ENCODE data around the gene LCOR.
"Not testable (repeated sequence)": the region's sequence is repeated elsewhere in the genome, so short reads cannot be mapped to it uniquely, and the experiment has no call there.

LCOR gene

DNA sequence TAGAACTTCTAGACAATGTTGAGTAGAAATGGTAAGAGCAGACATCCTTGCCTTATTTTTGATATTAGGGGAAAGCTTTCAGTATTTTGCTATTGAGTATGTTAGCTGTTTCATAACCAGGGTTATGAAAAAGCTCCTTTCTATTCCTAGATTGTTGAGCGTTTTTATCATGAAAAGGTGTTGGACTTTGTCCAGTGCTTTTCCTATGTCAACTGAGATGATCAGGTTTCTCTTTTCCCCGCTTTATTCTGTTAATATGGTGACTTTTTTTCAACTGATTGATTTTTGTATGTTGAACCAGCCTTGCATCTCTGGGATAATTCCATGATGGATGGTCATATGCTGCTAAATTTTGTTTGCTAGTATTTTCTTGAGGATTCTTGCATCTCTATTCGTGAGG lies 58.5 kb downstream of the LCOR start:
- no peak for DNase-seq

DNA sequence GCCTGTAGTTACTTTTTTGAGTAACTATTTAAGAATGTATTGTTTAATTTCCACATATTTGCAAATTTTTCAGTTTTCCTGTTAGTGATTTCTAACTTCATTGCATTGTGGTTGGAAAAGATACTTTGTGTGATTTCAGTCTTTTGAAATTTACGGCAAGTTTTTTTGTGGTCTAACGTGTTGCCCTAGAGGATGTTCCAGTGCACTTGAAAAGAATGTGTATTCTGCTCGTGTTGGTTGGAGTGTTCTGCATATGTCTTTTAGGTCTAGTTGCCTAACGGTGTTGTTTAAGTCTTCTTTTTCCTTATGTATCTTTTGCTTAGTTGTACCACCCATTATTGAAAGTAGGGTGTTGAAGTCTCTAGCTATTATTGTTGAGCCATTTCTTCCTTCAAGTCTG lies 59.7 kb downstream of the LCOR start:
- no peak for DNase-seq

DNA sequence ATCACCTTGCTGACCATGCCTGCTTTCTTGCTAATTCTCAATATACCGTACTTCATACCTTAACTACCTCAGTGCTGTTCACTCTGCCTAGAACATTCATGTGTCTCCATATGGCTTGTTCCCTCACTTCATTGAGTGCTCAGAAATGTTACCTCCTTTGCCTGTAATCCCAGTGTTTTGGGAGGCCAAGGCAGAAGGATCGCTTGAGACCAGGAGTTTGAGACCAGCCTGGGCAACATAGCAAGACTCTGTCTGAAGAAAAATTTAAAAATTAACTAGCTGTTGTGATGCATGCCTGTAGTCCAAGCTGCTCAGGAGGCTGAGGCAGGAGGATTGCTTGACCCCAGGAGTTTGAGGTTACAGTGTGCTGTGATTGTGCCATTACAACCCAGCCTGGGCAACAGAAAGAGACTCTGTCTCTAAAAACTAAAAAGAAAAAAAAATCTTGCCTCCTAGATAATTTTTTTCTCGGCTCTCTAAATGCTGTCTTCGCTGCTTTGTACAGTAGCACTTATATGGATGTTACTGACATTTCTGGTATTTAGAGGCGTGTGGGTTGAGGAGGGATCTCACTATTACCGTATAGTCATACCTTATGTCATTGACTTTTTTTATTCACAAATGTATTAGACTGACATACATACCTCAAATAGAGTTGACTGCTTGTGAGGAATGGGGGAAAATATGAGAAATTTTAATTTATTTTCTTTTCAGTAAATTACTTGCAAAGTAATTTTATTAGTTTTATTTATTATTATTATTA lies 63.7 kb downstream of the LCOR start:
- no peak for DNase-seq

DNA sequence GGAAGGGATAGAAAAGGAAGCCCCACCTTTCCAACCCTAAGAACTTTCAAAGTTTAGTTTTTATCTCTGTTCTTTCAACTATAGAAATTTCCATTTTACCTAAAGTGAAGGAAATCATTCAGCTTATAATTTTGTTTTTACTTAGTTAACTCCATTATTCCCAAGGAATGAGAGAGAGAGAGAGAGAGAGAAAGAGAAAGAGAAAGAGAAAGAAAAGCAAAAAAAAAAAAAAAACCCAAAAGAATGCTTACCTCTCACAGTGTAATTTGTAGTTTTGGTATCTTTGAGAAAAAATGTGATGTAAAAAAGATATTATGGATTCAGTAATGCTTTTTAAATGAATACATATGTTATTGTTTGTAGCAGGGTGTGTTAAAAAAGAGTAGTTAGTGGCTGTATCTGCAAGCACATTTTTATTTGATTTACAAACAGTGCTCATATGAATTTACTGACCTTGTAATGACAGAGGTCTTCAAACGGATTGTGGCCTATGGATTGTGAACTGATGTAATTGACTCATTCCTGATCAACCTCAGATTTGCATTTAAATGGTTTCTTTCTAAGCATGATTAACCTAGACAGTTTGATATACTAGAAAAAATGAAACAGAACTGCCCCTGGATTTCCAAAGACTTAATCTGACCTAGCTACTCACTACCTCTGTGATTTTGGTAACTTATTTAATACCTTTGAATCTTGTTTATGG lies 64.9 kb downstream of the LCOR start:
- DNase-seq, result no peak

DNA sequence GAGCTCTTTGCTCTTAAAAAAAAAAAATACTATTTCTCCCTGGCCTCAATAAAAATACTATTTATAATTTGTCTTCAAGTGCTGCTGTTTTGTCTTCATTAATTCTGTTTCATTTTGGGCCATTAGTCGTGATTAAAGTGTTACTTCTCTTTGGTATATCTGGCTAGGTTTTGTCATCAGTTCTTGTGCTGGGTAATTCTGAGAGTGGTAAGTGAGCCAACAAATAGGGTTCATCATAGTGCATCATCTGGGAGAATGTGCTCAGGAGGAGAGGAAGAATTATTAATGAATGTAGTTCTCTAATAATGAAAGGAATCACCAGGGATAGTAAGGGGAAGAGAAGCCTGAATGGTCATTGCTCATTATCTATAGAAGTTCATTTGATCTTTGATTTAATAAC lies 70.0 kb downstream of the LCOR start:
- DNase-seq, result no peak

DNA sequence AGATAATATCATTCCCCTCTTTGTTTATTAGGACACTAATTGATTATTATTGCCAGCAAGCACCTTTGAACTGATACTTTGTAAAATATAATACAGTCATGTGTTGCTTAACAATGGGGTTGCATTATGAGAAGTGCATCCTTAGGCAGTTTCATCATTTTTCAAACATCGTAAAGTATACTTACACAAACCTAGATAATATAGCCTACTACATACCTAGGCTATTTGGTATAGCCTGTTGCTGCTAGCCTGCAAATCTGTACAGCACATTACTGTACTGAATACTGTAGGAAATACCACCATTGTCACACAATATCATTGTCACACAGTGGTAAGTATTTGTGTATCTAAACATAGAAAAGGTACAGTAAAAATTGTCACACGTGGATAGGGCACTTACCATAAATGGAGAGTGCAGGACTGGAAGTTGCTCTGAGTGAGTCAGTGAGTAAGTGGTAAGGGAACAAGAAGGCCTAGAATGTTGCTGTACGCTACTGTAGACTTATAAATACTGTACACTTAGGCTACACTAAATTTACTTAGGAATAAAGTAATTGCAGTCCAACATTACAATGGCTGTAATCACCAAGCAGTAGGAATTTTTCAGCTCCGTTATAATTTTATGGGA lies 70.7 kb downstream of the LCOR start:
- DNase-seq, result no peak

DNA sequence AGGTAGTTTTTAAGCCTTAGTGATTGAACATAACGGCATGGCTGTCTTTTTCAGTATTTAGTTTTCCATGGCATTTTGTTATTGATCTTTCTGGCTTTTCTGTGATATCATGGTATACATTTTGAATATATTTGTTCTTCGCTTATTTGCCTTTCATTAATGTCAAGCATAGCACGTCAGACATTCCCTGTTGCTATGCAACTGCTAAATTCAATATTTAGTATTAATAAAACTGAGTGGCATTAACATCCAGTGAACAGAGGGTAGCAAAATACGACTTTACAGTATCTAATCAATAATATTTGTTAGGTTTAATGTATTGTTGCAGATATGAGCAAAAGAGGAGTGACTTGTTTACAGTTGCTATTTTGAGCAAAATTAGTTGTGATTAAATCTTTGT lies 72.5 kb downstream of the LCOR start:
- DNase-seq, result no peak

DNA sequence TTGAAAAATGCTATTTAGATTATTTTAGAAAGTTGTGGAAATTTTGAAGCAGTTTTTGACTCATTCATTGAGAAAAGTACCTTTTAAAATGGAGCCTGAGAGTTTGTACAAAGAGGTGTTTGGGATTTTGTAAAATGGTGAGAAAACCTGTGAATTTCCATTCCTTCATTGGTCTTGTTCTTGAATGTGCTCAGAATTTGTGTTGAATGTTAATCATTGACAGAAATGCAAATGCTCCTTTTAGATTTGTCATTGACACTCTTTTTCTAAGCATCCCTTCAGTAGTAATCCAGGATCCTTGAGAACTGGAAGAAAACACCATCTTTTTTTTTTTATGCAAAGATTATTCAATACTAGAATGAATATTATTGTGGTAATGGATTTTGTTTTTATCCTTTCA lies 74.8 kb downstream of the LCOR start:
- DNase-seq, result no peak

DNA sequence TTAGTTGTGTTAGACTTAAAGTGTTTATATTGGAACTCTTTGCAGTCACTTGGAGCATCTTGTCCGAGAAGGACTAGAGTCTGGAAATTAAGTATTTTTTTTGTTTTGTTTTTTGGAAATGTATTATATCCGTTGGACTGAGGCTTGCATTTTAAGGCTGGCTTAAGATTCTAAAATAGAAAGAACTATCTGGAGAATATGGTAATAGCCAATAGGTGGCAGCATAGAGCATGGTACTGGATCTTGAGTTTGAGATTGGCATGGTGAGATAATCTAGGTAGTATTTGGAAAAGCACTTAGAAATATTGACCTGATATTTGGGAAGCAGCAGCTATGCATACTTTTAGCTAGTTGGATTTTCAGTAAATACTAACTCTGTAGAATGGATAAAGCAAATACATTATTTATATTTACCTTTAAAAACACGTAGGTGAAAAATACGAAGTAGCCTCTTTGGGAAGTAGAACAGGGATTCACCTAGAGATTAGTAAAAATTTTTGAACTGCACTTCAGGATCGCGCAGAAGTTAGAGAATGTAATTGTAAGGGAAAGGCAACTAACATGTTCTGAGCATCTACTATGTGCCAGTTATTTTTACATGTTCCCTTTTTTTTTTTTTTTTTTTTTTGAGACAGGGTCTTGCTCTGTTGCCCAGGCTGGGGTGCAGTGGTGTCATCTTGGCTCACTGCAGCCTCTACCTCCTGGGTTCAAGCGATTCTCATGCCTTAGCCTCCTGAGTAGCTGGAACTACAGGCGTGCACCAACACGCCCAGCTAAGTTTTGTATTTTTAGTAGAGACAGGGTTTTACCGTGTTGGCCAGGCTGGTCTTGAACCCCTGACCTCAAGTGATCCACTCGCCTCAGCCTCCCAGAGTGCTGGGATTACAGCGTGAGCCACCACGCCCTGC lies 78.6 kb downstream of the LCOR start:
- DNase-seq, result peak; percentile 10

DNA sequence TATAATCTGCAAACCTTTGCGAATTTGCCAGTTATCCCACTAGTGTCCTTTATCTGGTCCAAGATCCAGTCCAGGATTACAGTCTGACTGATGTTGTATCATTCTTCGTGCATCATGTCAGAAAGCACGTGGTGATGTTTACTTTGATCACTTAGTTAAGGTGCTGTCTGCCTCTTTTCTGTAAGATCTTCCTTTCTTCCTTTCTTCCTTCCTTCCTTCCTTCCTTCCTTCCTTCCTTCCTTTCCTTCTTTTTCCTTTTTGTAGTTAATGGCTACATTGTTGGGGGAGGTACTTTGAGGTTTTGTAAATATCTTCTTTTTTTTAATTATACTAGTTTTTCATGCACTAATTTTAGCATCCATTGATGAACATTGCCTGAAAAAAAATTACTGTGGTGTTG lies 80.3 kb downstream of the LCOR start:
- no peak for DNase-seq

DNA sequence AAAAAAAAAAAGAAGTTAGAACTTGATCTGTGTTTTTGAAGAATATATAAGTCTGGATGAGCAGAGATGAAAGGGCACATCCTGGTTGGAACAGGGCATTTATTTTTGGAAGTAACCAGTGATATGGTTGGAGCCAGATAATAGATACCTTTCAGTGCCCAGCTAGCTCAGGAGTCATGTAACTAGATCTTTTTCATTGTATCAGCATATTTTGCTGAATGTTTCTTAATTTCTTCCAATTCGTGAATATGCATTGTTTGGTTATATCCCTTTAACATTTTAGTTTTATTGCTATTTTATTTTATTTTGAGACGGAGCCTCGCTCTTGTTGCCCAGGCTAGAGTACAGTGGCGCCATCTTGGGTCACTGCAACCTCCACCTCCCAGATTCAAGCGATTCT lies 81.8 kb downstream of the LCOR start:
- no peak for DNase-seq

DNA sequence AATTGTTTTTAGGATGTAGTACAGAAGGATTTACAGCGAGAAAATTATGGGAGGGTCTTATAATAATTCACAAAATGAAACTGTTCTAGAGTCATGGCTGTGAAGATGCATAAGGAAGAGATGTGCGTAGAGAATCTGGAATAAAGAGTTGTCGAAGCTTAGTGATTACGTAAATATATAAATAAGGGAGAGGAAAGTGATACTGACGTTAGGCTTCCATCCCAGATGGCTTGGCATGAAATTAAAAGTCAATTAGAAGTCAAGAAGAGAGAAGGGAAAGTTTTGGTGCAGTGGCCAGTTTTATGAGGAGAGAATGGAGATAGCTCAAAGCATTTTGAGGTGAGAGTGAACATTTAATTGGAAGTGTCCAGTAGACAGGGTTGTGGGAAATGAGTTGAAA lies 85.5 kb downstream of the LCOR start:
- DNase-seq, result no peak

DNA sequence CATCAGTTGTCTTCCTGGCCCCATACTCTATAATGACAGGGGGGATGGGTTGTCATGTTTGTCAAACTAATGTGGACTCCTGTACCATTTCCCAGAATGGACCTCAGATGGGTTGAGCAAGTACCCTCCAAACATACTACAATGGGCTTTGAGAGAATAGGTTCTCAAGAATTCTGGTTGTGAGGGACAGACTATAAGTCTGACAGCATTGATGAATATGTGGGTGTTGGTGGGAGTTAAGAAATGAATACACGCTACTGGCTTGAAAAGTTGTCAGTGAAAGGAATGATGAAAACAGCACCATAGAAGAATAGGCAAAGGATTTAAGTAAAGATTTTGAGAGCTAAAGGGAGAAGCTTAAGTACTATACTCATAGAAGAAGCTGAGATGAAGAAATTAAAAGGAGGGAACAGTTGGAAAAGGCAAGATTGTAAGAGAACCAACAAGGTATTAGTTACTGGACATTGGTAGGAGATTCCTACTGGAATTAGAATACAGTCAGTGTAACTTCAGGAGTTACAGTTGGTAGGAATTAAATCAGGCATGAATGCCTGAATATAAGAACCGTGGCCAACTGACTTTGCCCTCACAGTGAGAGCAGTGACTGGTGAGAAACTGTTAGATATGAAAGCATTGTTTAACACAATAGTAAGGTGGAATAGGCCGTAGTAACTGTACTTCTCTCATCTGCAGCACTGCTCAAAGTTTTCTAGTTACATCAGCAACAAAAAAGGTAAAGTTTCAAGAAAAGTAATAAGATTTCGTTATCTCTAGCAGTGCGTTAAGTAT lies 86.3 kb downstream of the LCOR start:
- DNase-seq, result no peak

DNA sequence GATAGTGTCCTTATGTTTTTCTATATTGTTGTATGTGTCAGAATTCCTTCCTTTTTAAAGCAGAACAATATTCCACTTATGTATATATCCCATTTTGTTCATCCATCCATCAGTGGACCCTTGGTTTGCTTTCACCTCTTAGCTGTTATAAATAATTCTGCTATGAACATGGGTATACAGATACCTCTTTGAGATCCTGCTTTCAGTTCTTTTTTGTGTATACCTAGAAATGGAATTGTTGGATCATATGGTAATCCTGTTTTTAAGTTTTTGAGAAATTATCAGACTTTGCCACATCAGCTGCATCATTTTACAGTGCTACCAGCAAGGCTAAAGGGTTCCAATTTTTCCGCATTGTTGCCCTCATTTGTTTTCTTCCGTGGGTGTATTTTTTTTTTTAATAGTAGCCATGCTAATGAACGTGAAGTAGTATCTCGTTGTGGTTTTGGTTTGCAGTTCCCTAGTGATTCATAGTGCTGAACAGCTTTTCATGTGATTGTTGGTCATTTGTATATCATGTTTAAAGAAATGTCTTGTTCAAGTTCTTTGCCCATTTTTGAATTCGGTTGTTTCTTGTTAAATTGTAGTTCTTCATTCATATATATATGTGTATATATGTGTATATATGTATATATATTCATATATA lies 87.8 kb downstream of the LCOR start:
- DNase-seq, result no peak

DNA sequence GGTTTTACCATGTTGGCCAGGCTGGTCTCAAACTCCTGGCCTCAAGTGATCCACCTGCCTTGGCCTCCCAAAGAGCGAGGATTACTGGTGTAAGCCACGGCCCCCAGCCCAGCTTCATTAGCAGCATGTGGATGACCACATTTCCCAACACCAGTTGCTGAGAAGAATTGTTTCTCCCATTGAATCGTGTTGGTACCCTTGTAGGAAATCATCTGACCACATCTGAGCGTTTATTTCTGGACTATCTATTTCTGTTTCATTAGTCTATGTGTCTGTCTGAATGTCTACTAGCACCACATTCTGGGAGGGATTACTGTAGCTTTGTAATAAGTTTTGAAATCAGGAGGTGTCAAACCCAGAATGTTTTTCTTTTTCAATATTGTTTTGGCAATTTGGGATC lies 89.6 kb downstream of the LCOR start:
- DNase-seq, result no peak

DNA sequence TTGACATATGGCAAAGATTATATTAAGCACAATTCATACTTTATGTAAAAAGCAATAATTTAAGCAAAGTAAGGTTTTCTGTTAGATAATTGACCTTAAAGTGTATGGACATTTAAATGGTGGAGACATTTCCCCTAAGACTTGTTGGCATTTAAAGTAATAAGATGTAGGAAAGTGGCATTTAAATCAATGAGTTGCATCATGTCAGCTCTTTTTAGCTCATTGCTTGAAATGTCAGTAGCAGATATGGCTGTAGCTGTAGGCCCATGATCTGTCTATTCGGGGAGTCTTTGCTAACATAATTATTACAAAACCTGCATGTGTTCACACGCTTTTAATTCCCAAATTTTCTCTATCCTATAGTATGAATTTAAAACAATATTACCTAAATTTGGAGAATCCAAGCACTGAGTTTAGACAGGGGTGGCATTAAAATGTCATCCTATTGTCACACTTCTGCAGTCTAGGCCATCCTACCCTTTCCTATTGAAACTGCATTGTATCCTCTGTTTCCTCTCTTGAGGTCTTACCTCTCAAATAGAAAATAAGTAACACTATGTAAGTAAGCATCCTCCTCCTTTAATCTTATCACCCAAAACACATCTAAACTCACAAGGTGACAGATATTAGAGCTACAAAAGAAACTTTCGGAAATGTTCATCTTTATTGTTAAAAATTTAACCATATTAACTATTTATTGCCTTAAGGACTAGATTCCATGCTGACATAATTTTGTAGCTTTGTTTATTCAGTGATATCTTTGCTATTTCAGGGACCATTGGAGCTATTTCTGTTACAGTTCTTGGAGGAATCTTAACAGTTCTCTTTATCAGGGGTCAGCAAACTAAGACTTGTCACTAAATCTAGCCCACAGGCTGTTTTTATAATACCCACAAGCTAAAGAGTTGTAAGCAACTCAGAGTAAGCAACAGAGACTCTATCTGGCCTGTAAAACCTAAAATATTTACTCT lies 91.2 kb downstream of the LCOR start:
- no peak for DNase-seq

DNA sequence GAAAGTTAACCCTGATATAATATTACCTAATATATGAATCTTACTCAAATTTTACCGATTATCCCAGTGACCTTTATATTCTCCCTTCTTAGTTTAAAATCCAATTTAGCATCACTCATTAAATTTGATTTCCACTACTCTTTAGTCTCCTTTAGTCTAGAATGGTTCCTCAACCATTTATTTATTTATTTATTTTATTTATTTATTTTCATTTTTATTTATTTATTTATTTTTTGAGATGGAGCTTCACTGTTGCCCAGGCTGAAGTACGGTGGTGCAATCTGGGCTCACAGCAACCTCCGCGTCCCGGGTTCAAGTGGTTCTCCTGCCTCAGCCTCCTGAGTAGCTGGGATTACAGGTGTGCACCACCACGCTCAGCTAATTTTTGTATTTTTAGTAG lies 92.8 kb downstream of the LCOR start:
- DNase-seq, result no peak

DNA sequence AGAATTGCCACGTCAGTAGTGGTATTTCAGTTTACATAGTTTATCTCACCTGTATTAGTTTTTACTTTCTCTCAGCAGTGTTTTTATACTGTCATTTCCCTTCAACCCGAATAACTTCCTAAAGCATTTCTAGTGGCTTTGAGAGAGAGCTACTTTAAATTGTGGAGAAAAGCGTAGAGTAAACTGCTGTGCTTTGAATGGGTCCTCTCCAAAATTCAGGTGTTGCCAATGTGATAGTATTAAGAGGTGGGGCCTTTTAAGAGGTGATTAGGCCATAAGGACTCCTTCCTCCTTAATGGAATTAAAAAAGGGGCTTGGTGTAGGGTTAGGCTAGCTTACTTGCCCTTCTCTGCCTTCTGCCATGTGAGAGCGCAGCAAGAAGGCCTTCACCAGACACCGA lies 98.4 kb downstream of the LCOR start:
- no peak for DNase-seq

DNA sequence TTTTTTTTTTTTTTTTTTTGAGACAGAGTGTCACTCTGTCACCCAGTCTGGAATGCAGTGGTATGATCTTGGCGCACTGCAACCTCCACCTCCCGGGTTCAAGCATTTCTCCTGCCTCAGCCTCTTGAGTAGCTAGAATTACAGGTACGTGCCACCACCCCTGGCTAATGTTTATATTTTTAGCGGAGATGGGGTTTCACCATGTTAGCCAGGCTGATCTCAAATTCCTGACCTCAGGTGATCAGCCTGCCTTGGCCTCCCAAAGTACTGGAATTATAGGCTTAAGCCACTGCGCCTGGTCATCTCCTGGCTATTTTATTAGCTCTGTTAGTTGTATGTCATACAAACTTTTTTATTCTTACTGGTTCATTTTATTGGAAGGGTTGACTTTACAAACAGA lies 103.0 kb downstream of the LCOR start:
- DNase-seq, result no peak

DNA sequence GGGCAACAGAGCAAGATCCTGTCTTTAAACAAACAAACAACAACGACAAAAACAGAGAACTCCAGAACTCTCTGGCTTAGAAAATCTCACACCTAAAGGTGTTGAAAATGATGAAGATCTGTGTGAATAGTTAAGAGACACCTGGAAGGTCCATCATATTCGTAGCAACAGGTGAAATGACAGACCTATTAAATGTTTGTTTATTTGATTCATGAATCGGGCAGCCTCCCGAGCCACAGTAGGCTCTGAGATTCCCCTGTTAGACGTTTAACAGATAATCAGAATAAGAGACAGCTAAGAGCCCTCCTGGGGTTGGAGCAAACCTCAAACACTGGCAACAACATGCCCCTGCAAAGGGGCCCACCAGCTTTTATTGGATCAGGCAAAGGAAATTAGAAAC lies 103.7 kb downstream of the LCOR start:
- DNase-seq, result no peak

DNA sequence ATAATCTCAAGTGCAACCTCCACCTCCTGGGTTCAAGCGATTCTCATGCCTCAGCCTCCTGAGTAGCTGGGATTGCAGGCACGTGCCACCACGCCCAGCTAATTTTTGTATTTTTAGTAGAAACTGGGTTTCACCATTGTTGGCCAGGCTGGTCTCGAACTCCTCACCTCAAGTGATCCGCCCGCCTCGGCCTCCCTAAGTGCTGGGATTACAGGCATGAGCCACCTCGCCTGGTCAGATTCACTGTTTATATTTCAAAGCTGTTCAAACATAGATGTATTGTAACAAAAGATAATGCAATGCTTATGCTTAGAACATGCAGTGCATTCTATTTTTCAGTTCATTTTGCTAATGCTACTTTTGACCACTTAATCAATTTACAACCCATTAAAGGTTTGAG lies 111.1 kb downstream of the LCOR start:
- DNase-seq, result not testable (repeated sequence)

Data from NCI-H748 treated with DMSO at 0.1 percent for 48 hours (cell line).